Naive thymus-derived CD4-positive, alpha-beta T cell (primary cell): Measurements from ENCODE around the gene SPATA32. TPM values are rescaled to one million over a fixed set of nuclear protein-coding genes. Genes with fewer than 3 reads are reported as not detected.
A peak's percentile ranks its signal among the peaks of the same experiment; 100 is the strongest.

Experiments used
- ATAC-seq: fragments of 150-1000 bp; cut with Tn5 transposase; 2 replicates; pipeline ENCODE4 v1.10.0; 2021; ENCODE audit warnings: mild to moderate bottlenecking, moderate library complexity
- CTCF ChIA-PET: fragments of 350-600 bp; sonication (Branson Sonifier 250); formaldehyde crosslinking; loops from one replicate; lab custom pipeline; 2021; ENCODE audit warnings: antibody characterized with exemption; lab: Charles Lee
- POLR2A ChIA-PET: fragments of 350-600 bp; sonication (Branson Sonifier 250); formaldehyde crosslinking; loops from one replicate; lab custom pipeline; 2021; ENCODE audit warnings: antibody characterized with exemption, inconsistent platforms; lab: Charles Lee
- DNase-seq, 9 donors: peaks; one replicate each; pipeline versions ENCODE4 v3.0.0 to v3.0.0-alpha.2; 2020 to 2022; ENCODE audit warnings: mixed read lengths in 1 of 9
- H3K27ac ChIP-seq: one replicate; pipeline ENCODE4 v1.7.0; 2013; ENCODE audit warnings: mild to moderate bottlenecking, low read depth, low read length, moderate library complexity
- H3K27me3 ChIP-seq, 2 donors: one replicate each; pipeline ENCODE4 v1.7.0; 2013; ENCODE audit warnings: low read length in 2 of 2, mild to moderate bottlenecking in 2 of 2, moderate library complexity in 2 of 2; ENCODE audit not compliant: control insufficient read depth in 2 of 2, insufficient read depth in 2 of 2
- H3K36me3 ChIP-seq, 3 experiments: 1 replicate in 2 of 3; 2 replicates in 1 of 3; pipeline ENCODE4 v1.7.0; 2013; ENCODE audit warnings: low read length in 3 of 3, mild to moderate bottlenecking in 3 of 3, moderate library complexity in 1 of 3; ENCODE audit not compliant: insufficient read depth in 3 of 3, control insufficient read depth in 2 of 3
- H3K4me1 ChIP-seq, 2 donors: one replicate each; pipeline ENCODE4 v1.7.0; 2013; ENCODE audit warnings: low read length in 2 of 2, mild to moderate bottlenecking in 2 of 2, moderate library complexity in 1 of 2; ENCODE audit not compliant: control insufficient read depth in 2 of 2, insufficient read depth in 2 of 2
- H3K4me3 ChIP-seq: 2 replicates; pipeline ENCODE4 v1.7.0; 2013; ENCODE audit warnings: mild to moderate bottlenecking, low read length
- H3K9me3 ChIP-seq, 3 experiments: 1 replicate in 2 of 3; 2 replicates in 1 of 3; pipeline ENCODE4 v1.7.0; 2013; ENCODE audit warnings: low read length in 3 of 3; ENCODE audit not compliant: control insufficient read depth in 2 of 3
- H3K27ac Mint-ChIP-seq, 9 donors: one replicate each; pipeline ENCODE4 v1.8.0; 2020 to 2022; ENCODE audit warnings: mixed read lengths in 9 of 9, mild to moderate bottlenecking in 8 of 9, moderate library complexity in 5 of 9, inconsistent platforms in 2 of 9
- H3K27me3 Mint-ChIP-seq, 5 donors: one replicate each; pipeline ENCODE4 v1.8.0; 2021 to 2022; ENCODE audit warnings: mixed read lengths in 5 of 5, mild to moderate bottlenecking in 1 of 5
- H3K36me3 Mint-ChIP-seq, 5 donors: one replicate each; pipeline ENCODE4 v1.8.0; 2020 to 2022; ENCODE audit warnings: mixed read lengths in 5 of 5, mild to moderate bottlenecking in 3 of 5, inconsistent platforms in 1 of 5
- H3K4me1 Mint-ChIP-seq, 7 donors: one replicate each; pipeline ENCODE4 v1.8.0; 2020 to 2022; ENCODE audit warnings: mixed read lengths in 7 of 7, mild to moderate bottlenecking in 3 of 7, inconsistent platforms in 1 of 7
- H3K4me3 Mint-ChIP-seq, 10 donors: one replicate each; pipeline ENCODE4 v1.8.0; 2020 to 2022; ENCODE audit warnings: mild to moderate bottlenecking in 10 of 10, mixed read lengths in 10 of 10, moderate library complexity in 6 of 10, inconsistent platforms in 2 of 10
- H3K9me3 Mint-ChIP-seq, 11 donors: one replicate each; pipeline ENCODE4 v1.8.0; 2020 to 2022; ENCODE audit warnings: mixed read lengths in 11 of 11, mild to moderate bottlenecking in 4 of 11, inconsistent platforms in 1 of 11, moderate library complexity in 1 of 11
- intact Hi-C, 2 donors: fragments of 100-400 bp; cut with micrococcal nuclease; formaldehyde crosslinking; loops; one replicate each; pipeline ENCODE4 v1.15.1; 2023
- polyA plus RNA-seq, 2 donors: library from polyadenylated mRNA; unstranded; fragments of 300-500 nt; fragmentation: Illumina TruSeq; gene quantifications; one replicate each; pipeline ENCODE4 v1.2.3, GENCODE V29; 2021
- total RNA-seq, 6 experiments: library from RNA in 5 of 6; stranded (reverse) in 5 of 6; gene quantifications; 1 replicate in 5 of 6; 2 replicates in 1 of 6; pipeline ENCODE4 v1.2.3 and lab custom pipeline; 2021 to 2026

The SPATA32 gene
- total and polyA plus RNA-seq, 7 experiments from 2014 or later = 0.12 to 1.1 (median 0.45) TPM; not detected in 1

DNA sequence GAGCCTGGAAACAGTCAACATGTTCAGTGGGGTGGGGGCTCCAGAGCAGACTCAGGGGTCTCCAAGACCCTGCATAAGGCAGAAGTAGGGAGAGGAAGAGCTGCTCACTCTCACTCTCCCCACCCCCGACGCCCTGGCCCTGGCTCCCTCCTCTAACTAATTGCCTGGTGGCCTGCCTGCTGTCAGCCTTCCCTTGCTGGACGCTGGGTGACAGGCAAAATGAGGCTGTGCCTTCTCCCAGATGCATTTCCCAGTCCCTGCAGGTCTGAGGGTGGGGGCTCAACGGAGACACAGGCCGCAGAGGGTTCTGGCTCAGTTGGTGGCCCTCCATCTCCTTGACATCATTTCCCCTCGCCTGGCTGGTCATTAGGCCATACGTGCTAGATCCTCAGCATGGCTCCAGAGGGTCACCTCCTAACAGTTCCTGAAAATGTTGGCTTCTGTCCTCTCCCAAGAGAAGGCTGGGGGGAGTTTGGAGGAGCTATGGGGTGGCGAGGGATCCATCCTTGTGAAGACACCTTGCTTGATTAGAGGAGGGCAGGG lies 38.8 kb downstream of the SPATA32 start:
- ChIA-PET POLR2A (interaction anchor here (0.7 to 23.4 kb wide), 7 partner anchors 21 to 165 kb away, joined by 3 to 851 read pairs (median 4); partner anchors contain the start of genes HEXIM1 and MAP3K14), CTCF (interaction anchor here (0.6 to 13.6 kb wide), 6 partner anchors 10 to 371 kb away, joined by 3 to 397 read pairs (median 4); no protein-coding TSS in a partner anchor)
- Mint-ChIP-seq H3K9me3 (peaks cover 0 to 2% (median 0%) of the 10 kb centered on the region in 11 donors), H3K36me3 (peaks cover 0 to 55% (median 8%) of the 10 kb centered on the region in 5 donors), H3K27ac (peak overlapping the region; percentile 96 to 100 (median 99)), H3K4me3 (peak overlapping the region; percentile 93 to 100 (median 98)), H3K27me3 (no peaks in the 10 kb centered on the region), H3K4me1 (peaks cover 41 to 72% (median 55%) of the 10 kb centered on the region in 7 donors)
- H3K27me3 ChIP-seq = no peaks in the 10 kb centered on the region
- ATAC-seq = no peak
- no peak for DNase-seq
- peaks cover 53% of the 10 kb centered on the region in 2 donors for H3K4me1 ChIP-seq
- intact Hi-C loops = loop anchor here in 1 of 2 donors (2.0 kb wide), 1 partner anchor 50 kb away; no protein-coding TSS in a partner anchor
- peaks cover 0 to 10% (median 0%) of the 10 kb centered on the region in 3 experiments for H3K36me3 ChIP-seq
- peak overlapping the region; percentile 96 for H3K27ac ChIP-seq
- peak overlapping the region; percentile 91 for H3K4me3 ChIP-seq
- H3K9me3 ChIP-seq = no peaks in the 10 kb centered on the region

DNA sequence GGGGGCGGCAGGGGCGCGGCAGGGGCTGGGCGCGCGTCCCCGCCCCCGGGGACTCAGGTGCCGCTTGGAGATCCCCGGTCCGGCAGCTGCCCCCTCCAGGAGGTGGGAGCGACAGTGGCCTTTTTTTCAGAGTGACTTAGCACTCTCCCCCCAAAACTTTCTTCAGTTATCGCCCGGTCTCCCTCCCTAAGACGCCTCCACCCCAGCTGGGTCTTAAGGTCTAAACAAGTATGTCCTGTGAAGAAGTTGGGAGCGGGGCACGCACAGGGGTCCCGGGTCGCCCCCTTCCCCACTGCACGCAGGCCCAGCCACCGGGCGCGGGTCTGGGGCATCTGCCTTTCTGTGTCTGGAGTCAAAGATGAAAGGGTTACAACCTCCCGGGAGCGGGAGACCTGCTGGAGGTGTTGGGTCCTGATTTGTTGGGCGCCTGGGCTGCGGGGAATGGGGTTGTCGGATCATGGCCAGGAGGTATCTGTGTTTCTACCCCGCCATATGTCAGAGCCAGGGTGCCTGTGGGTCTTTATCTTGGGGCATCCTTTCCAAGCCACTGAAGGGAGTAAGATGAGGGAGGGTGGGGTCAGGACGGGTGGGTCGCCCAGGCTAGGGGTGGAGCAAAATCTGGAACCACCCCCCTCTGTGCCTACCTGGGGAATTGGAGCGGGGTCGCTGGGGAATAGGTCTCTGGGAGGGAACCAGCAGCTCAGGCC lies 39.5 kb downstream of the SPATA32 start:
- H3K4me3 Mint-ChIP-seq = peak overlapping the region; percentile 93 to 100 (median 98)
- no peaks in the 10 kb centered on the region for H3K27me3 Mint-ChIP-seq
- peaks cover 0 to 2% (median 0%) of the 10 kb centered on the region in 11 donors for H3K9me3 Mint-ChIP-seq
- Histone ChIP-seq H3K27ac (peak overlapping the region; percentile 96), H3K27me3 (no peaks in the 10 kb centered on the region), H3K4me1 (peaks cover 47% of the 10 kb centered on the region in 2 donors), H3K36me3 (peaks cover 0 to 13% (median 0%) of the 10 kb centered on the region in 3 experiments), H3K4me3 (peak overlapping the region; percentile 91), H3K9me3 (no peaks in the 10 kb centered on the region)
- intact Hi-C loops = loop anchor here in 1 of 2 donors (2.0 kb wide), 1 partner anchor 50 kb away; no protein-coding TSS in a partner anchor
- CTCF ChIA-PET = interaction anchor here (0.6 to 13.6 kb wide), 6 partner anchors 11 to 371 kb away, joined by 3 to 397 read pairs (median 4); no protein-coding TSS in a partner anchor
- ATAC-seq (no peak), DNase-seq (peak in 5 of 9 donors; percentile 40 to 63 (median 55))
- peak overlapping the region; percentile 96 to 100 (median 99) for H3K27ac Mint-ChIP-seq
- POLR2A ChIA-PET = interaction anchor here (0.9 to 23.4 kb wide), 11 partner anchors 22 to 166 kb away, joined by 3 to 851 read pairs (median 5); partner anchors contain the start of genes HEXIM1, HEXIM2 and MAP3K14
- H3K36me3 Mint-ChIP-seq = peaks cover 0 to 55% (median 8%) of the 10 kb centered on the region in 5 donors
- H3K4me1 Mint-ChIP-seq = peaks cover 40 to 72% (median 50%) of the 10 kb centered on the region in 7 donors

DNA sequence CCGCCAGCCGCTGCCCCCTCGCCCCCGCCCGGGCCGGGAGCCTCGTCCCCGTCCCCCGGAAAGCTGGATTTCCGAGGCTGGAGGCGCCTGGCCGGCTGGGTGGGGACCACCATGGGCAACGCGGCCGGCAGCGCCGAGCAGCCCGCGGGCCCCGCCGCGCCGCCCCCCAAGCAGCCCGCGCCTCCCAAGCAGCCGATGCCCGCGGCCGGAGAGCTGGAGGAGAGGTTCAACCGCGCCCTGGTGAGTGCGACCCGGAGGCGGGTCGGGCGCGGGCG lies 39.9 kb downstream of the SPATA32 start:
- Histone ChIP-seq H3K4me1 (peaks cover 42% of the 10 kb centered on the region in 2 donors), H3K36me3 (peaks cover 0 to 13% (median under 1%) of the 10 kb centered on the region in 3 experiments), H3K9me3 (no peaks in the 10 kb centered on the region), H3K27me3 (no peaks in the 10 kb centered on the region), H3K4me3 (peak overlapping the region; percentile 91), H3K27ac (peak overlapping the region; percentile 96)
- DNase-seq (no peak), ATAC-seq (no peak)
- intact Hi-C loops = loop anchor here in 1 of 2 donors (2.0 kb wide), 1 partner anchor 49 kb away; no protein-coding TSS in a partner anchor
- peak overlapping the region in 4 of 9 donors; percentile 98 to 100 (median 99) for H3K27ac Mint-ChIP-seq
- CTCF ChIA-PET = interaction anchor here (1.4 to 13.6 kb wide), 3 partner anchors 11 to 164 kb away, joined by 4 to 397 read pairs (median 5); no protein-coding TSS in a partner anchor
- H3K27me3 Mint-ChIP-seq = no peaks in the 10 kb centered on the region
- peaks cover 0 to 55% (median 8%) of the 10 kb centered on the region in 5 donors for H3K36me3 Mint-ChIP-seq
- POLR2A ChIA-PET = interaction anchor here (0.9 to 23.4 kb wide), 10 partner anchors 22 to 95 kb away, joined by 3 to 851 read pairs (median 7); partner anchors contain the start of genes HEXIM1, HEXIM2 and MAP3K14
- H3K4me3 Mint-ChIP-seq = peak overlapping the region in 7 of 10 donors; percentile 95 to 100 (median 98)
- H3K4me1 Mint-ChIP-seq = peaks cover 40 to 69% (median 48%) of the 10 kb centered on the region in 7 donors
- peaks cover 0 to 2% (median 0%) of the 10 kb centered on the region in 11 donors for H3K9me3 Mint-ChIP-seq

DNA sequence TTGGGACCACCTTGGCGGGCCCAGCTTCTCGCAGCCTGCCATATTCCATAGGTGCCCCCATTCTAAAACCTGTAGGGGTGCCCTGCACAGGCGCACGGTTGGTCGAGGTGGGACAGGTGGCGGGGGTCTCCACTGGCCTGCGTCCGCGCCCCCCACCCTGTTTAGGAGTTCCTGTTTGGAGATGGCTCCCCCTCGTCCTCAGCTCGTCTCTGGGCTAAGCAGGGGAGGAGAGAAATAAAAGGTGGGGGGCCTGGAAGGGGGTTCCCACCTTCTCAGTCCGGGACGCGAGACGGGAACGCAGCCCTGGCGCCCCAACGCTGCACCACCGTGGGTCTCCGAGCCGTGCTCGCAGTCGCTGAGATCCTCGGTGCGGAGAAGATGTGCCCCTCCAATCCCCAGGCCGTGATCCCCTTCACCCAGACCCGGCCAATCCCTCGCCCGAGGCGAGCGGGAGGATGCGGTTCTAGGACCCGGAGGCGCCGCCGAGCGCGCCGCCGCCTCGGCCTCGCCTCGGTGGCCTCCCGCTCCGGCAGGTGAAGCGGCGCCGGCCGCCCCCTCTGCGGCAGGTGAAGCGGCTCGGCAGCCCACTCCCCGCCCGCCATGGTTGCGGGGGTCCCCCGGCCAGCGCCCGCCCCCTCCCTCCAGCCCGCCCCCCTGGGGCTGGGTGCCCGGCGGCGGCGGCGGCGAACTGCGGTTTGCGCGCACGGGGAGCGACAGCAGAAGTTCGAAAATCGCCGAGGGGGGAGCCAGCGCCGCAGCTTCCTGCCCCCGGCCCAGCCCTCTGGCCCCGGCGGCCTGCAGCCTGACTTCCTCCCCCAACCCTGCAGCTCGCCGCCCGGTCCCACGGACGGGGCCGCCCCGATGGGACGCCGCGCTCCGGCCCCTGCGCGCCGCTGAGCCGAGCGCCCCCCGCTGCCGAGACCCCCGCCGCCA lies 40.5 kb downstream of the SPATA32 start, which contains the start of gene FMNL1:
TSS of gene FMNL1 (plus strand) at position 805 of the 933 bp plus-strand sequence. CDS start 240 bp downstream, outside the sequence.
- intact Hi-C loops = loop anchor here (1.0 to 2.0 kb wide), 2 partner anchors 8 to 49 kb away; no protein-coding TSS in a partner anchor
- ChIA-PET CTCF (interaction anchor here (0.8 to 13.6 kb wide), 8 partner anchors 12 to 164 kb away, joined by 4 to 397 read pairs (median 20); no protein-coding TSS in a partner anchor), POLR2A (interaction anchor here (0.7 to 23.4 kb wide), 16 partner anchors 23 to 97 kb away, joined by 3 to 851 read pairs (median 3); partner anchors contain the start of genes HEXIM1, HEXIM2 and MAP3K14)
- peak within 1 kb of the TSS; percentile 96 to 100 (median 99) for H3K27ac Mint-ChIP-seq
- Histone ChIP-seq H3K9me3 (no peaks in the 10 kb centered on the region), H3K4me1 (peaks cover 39% of the 10 kb centered on the region in 2 donors), H3K27ac (peak within 1 kb of the TSS; percentile 96), H3K27me3 (no peaks in the 10 kb centered on the region), H3K4me3 (peak within 1 kb of the TSS; percentile 91), H3K36me3 (peaks cover 0 to 15% (median 3%) of the 10 kb centered on the region in 3 experiments)
- H3K4me1 Mint-ChIP-seq = peaks cover 35 to 69% (median 47%) of the 10 kb centered on the region in 7 donors
- H3K27me3 Mint-ChIP-seq = no peaks in the 10 kb centered on the region
- ATAC-seq (peak; percentile 21), DNase-seq (peak; percentile 47 to 76 (median 57))
- peaks cover 0 to 2% (median 0%) of the 10 kb centered on the region in 11 donors for H3K9me3 Mint-ChIP-seq
- H3K36me3 Mint-ChIP-seq = peaks cover 0 to 60% (median 14%) of the 10 kb centered on the region in 5 donors
- peak within 1 kb of the TSS; percentile 93 to 100 (median 98) for H3K4me3 Mint-ChIP-seq

DNA sequence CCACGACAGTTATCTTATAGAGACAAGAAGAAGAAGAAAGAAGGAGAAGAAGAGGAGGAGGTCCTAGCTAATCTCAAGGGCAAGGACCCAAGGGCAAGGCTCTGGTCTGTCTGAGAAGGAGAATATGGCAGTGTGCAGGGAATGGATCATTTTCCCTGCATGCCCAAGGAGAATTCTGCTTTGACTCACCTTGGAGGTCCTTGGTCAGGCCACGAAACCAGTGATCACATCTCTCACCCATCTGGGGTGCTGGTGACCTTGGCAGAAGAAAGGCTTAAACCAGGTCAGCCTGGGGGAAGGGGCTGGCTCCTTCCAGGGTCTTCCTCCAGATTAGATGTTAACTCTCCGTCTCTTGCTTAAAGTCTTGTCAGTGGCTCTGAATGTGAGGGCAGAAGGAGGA lies 41.8 kb downstream of the SPATA32 start:
- Histone ChIP-seq H3K36me3 (peaks cover 0 to 27% (median 3%) of the 10 kb centered on the region in 3 experiments), H3K27ac (peak overlapping the region; percentile 96), H3K27me3 (no peaks in the 10 kb centered on the region), H3K4me1 (peaks cover 34 to 35% of the 10 kb centered on the region in 2 donors), H3K9me3 (no peaks in the 10 kb centered on the region), H3K4me3 (peak overlapping the region; percentile 72)
- ChIA-PET POLR2A (interaction anchor here (0.5 to 23.4 kb wide), 13 partner anchors 14 to 97 kb away, joined by 3 to 851 read pairs (median 3); partner anchors contain the start of genes HEXIM1, HEXIM2 and MAP3K14), CTCF (interaction anchor here (0.6 to 13.6 kb wide), 22 partner anchors 12 to 168 kb away, joined by 3 to 397 read pairs (median 9); partner anchors contain the start of genes ACBD4 and MAP3K14)
- Mint-ChIP-seq H3K27me3 (no peaks in the 10 kb centered on the region), H3K9me3 (peaks cover 0 to 2% (median 0%) of the 10 kb centered on the region in 11 donors), H3K27ac (peak overlapping the region; percentile 73 to 94 (median 87)), H3K36me3 (peaks cover 0 to 51% (median 20%) of the 10 kb centered on the region in 5 donors), H3K4me1 (peaks cover 30 to 61% (median 42%) of the 10 kb centered on the region in 7 donors), H3K4me3 (peak overlapping the region; percentile 81 to 99 (median 90))
- intact Hi-C loops = no loop called here
- DNase-seq = no peak
- no peak for ATAC-seq
